SW 1271 (cell line): ENCODE data around the gene DHX9.

ENCODE experiments used
- DNase-seq, 2 experiments: peaks; one replicate each; lab custom pipeline; 2025; lab: John Stamatoyannopoulos, UW

DHX9 gene

DNA sequence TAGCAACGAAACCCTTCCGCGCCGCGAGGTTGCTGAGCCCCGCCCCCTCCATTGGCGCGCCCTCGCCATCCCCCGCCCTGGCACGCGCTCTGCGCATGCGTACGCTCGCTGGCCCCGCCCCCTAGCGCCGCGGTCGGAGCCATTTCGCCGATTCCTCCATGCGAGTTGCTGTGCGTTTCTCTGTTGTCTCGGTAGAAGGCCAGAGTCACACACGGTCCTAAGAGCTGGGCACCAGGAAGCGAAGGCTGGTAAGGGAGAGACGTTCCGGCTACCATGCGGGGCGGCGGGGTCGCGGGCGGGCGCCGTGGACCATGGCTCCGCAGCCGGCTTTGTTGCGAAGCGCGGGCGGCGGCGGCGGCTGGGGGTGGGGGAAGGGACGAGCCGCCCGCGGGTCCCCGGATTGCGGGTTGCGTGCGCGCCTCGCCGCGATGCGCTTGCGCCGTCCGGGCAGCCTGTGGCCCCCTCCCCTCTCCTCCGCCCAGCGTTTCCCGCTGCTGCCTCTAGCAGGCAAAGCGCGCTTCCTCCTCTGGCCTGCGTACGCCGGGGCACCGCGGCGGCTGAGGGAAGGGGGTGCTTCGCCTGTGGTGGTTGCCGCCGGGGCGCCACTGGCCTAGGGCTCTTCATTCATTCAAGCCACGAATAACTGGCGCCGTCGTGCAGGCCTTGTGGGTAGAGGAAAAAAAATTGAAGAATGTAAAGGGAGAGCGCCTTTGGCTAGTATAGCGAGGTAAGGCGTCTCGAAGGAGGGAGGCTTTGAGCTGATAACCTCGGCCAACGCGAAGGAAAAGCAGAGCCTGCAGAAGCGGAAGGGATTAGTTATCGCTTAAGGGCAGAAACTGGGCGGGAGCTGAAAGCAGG is at the start of gene DHX9:
Gene DHX9 (plus strand): TSS at position 139 of the 858 bp plus-strand sequence. CDS start 3,220 bp downstream, outside the sequence.
- peak; percentile 47 to 68 for DNase-seq

DNA sequence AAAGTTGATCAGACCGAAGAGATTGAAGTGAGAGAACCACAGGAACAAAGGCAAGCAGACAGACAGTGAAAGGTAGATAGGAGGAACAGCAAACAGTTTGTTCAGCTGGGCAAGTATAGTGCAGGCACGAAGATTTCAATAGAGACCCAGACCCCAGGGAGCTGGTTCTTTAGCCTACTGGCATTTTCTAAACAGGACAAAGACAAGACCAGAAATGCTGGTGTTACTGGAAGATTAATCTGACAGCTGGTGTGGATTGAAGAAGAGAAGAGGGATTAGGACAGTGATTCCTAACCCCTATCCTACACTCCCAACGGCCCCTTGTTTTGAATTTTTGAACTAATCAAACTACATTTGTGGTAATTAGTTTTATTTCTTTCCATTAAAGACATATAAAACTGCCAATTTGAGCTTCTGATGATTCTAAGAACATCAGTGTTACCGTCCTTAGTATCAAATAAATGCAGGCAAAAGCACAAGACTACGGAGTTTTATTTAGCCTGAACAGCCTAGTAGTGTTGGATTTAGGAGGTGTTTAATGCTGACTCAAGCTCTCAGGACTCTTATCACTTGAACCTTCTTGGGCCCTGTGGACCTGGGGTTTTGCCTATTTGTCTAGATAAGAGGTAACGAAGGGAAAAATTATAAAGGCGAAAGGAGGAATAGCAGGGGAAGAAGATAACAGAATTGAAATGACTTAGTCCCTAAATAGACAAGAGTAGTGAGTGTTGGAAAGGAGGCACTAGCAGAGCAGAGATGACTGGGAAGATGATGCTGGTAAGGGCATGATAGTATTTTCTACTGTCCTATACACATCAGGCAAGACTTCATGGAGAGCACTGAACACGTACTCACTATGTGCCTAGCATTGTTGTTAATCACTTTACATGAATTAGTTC is 47.6 kb upstream of the DHX9 start:
- no peak for DNase-seq

- DNase-seq = no peak
Observed at GRCh38 chr1:182794091-182794490, 45.1 kb upstream of the DHX9 start.

DNA sequence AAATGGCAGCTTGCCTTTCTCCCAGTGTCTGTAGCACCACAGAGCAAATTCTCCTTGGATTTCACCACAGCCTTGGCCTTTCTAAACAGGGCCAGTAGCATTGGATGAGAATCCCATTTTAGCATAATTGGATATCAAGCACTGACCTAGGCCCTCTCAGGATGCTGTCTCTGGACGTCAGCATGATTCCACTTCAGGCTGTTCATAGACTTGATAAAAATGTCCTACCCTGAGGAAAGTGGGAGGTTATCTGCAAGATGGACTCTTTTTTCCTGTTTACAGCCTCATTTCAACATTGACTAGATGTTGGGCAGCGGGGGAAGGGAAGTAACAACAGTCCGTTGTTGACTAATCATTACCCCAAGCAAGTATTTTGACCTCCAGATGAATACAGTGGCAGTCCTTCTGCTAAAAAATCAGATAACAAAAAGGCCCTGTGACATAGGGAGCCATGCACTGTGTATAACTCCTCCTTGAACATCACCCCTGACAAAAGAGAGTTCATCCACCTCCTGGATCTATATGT is 44.4 kb upstream of the DHX9 start:
- DNase-seq = no peak

DNA sequence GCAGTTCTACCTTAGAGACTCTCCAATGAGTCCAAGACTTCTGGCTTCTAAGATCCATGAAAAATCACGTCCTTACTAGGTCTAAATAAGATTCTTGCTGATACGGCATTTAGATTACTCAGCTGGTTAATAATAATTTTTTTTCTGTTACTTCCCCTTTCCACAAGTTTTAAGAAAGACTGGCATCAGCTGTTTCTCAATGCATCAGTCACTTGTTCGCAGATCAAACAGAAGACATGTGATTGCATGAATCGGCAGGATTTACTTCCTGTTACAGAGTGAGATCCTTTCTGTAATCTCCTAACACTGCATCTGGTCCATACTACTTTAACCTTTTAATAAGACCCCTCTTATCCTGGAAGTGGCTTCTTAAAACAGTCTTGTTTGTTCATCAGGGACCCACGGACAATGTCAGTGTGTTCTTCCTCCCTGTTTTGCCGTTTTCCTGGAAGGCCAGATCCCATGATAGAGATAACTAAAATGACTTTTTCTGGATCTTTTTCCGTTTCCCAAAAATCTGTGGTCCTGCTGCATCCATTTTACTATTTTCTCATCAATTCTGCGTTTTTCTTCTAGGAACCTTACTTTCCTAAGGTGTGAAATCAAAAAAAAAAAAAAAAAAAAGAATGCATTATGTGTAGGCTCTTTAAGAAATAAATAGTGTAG is 43.5 kb upstream of the DHX9 start:
- DNase-seq = no peak

DNA sequence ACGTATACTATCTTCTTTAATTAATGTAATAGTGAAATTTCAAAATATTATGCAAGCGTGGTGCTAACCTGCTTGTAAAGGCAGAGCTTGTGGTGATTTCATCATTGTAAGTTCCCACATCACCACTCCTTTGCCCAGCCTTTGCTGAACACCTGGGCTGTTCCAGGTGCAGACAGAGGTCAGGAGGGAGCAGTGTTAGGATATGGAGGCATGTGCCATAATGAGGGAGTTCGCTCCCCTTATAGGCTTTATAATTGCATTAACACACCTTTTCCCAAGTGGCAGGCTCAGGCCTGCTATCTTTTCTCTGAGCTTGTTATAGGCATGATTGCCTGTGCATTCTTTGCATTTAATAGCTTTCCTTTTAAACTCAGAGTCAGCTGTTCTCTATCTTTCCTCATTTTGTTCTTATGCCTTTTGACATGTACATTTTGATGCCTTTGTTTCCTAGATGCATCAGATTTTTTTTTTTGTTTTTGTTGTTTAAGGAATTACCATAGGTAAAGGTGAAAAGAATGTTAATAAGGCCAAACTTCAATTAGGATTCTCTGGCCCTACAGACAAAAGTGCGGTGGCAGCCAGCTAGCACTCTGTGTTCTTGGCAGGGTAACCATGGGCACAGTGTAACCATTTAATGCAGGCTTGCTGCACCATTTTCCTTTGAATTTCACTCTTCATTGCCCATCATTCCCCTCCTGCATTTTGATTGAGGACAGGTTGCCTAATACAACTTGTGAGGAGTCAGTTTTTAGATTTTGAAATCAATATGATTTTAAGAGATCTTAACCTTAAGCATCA is 36.9 kb upstream of the DHX9 start:
- DNase-seq = no peak

DNA sequence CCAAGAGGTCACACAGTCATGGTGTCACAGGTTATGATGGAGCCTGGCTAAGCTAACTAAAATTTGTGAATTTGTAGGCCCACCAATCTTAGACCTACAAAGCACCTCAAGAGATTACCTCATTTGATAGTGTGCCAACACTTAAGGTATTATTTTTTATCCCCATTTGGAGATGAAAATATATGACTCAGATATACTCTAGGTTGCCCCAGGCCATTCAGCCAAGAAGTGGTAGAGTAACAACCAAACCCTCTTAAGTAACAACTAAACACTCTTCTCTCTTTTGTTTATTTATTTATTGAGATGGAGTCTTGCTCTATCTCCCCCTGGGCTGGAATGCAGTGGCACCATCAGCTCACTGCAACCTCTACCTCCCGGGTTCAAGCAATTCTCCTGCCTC is 35.3 kb upstream of the DHX9 start:
- DNase-seq = no peak

GRCh38 chr1:182806015-182806678 is 33.0 kb upstream of the DHX9 start:
- DNase-seq = no peak

DNA sequence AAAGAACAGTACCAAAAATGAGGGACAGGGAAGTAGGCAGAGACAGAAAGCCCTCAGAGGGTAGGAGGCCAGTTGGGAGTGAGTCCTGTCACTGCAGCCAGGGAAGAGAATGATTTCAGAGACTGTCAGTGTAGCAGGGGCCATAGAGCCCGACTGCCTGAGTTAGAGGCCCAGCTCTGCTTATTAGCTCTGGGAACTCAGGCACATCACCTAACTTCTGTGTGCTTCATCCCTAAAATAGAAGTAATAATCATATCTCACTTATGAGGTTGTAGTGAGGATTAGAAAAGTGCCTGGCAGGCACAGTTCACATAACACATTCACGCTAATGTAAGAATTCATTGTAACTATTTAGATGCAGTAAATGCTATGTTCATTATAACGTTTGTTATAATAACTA is 31.2 kb upstream of the DHX9 start:
- DNase-seq = no peak

DNA sequence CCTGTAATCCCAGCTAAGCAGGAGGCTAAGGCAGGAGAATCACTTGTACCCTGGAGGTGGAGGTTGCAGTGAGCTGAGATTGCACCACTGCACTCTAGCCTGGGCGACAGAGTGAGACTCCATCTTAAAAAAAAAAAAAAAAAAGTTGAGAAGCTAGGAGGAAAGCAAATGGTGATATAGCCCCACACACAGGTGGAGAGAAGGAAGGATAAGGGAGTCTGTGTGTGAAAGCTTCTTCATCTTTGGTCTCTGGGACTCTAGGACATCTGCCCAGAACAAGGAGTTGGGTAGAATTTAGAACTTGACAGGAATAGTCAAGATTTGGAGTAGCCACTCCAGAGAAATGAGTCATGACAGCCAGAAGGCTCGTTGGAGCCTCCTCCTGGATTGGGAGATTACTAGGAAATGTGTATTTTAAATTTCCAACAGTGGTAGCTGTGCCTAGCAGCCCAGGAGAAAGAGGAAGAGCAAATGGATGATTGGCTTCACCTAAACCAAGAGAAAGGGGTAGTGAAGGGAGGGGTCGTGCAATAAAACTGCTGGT is 29.7 kb upstream of the DHX9 start:
- DNase-seq = no peak

DNA sequence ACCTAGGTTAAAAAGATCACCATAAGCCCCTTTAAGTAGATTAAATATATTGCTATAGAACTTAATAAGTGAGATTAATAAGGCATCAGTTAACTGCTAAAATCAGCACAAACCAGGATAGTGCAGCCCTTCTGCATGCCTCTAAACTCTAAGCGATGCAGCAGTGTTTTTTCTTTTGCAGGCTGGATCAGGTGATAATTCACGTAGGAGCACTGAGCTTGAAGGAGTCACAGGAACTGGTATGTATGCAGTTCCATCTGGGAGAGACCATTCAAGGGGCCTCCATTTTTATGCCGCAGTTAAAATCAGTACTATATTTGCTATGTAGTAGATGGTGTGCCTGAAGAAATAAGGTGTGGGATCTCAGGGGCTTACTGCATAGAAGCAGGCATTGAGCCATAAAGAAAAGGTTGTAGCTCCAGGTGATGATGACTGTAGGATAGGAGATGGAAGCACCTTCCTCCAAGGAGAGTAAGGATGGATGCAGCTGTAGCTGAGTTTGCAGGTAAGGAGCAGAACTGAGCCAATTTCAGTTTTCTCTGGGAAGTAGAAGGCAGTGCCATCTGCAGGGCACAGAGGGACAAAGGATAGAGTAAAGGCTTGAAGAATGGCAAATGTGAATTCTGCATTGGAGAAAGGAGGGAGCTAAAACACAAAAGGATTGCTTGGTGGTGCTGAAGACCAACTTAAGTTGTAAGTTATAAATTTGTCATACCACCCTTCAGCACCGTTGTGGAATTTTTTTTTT is 27.0 kb upstream of the DHX9 start:
- no peak for DNase-seq

- no peak for DNase-seq
Observed at GRCh38 chr1:182816863-182817262, 22.3 kb upstream of the DHX9 start.

GRCh38 chr1:182817802-182818201 is 21.3 kb upstream of the DHX9 start:
- DNase-seq = no peak

- no peak for DNase-seq
Observed at GRCh38 chr1:182823220-182823619, 15.9 kb upstream of the DHX9 start.

GRCh38 chr1:182826892-182827291 is 12.3 kb upstream of the DHX9 start:
- no peak for DNase-seq

- DNase-seq = no peak
Observed at GRCh38 chr1:182829285-182829932, 9.7 kb upstream of the DHX9 start.

DNA sequence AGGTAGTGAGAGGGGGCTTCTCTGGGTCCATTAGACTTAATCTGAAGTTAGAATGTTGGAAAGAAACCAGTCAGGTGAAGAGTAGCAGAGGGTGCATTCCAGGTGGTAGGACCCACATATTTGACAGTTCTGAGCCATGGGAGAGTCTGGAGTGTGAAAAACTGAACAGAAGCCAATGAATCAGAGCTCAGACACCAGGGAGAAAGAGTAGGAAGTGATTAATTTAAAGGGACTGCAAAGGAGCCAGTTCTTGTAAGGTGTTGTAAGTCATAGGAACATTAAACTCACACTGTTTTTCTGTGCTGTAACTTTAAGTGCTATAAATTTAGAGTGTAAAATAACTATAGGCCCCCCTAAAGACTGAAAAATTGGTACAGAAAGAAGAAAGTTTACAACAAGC is 5.9 kb upstream of the DHX9 start:
- peak in 1 of 2 experiments; percentile 2 for DNase-seq

DNA sequence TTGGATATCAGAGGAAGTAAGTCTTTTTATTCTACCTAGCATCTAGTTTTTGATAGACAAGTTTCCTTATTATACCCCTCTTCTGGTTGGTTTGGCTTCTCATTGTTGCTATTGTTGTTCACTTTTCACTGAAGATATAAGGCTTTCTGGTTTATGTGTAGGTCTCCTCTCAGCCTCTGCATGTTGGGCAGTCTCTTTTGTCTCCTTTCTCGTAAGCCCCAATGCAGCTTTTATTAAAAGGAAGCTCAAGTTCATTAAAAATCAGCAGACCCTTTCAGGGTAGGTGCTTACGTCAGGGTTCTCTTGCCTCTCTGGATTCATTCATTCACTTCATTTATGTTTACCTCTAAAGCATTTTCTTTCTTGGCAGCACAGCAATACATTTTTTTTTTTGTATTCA is 4.8 kb upstream of the DHX9 start:
- no peak for DNase-seq

- DNase-seq = no peak
Observed at GRCh38 chr1:182835806-182836205, 3.3 kb upstream of the DHX9 start.
